Stimulated activated CD4-positive, alpha-beta T cell treated with anti-CD3 and anti-CD28 coated beads, Interleukin-12 subunit alpha, Interleukin-12 subunit beta, amount 100 ng/mL, for 24 hours (primary cell): ENCODE data around the gene NBPF10.
"Not testable (repeated sequence)": the region's sequence is repeated elsewhere in the genome, so short reads cannot be mapped to it uniquely, and the experiment has no call there.

Source experiments
- DNase-seq, 2 experiments: peaks; one replicate each; pipeline ENCODE4 v3.0.0-alpha.2; 2020; ENCODE audit warnings: low read depth in 2 of 2

NBPF10 gene

GRCh38 chr1:146144465-146144864, at the start of gene NBPF10:
Gene NBPF10 (minus strand): TSS chr1:146144804. CDS start chr1:146144769, 35 bp downstream.
- DNase-seq = not testable (repeated sequence)

GRCh38 chr1:146174531-146174930, 29.9 kb upstream of the NBPF10 start:
- DNase-seq = not testable (repeated sequence)

- not testable (repeated sequence) for DNase-seq
These were observed 23.1 kb upstream of the NBPF10 start for GRCh38 chr1:146167740-146168139.

- DNase-seq = not testable (repeated sequence)
These were observed 22.7 kb upstream of the NBPF10 start for GRCh38 chr1:146167273-146167672.
